Mesenchymal stem cell (in vitro differentiated cells and primary cell): Measurements from ENCODE around the gene KCNAB2.
"Not testable (repeated sequence)": the region's sequence is repeated elsewhere in the genome, so short reads cannot be mapped to it uniquely, and the experiment has no call there.

Source experiments
- DNase-seq: peaks from one replicate; pipeline ENCODE4 v3.0.0-alpha.2; 2013
- H2AFZ ChIP-seq: one replicate; pipeline ENCODE4 v1.6.1; 2013; ENCODE audit warnings: low read depth, mild to moderate bottlenecking, control low read depth, inconsistent platforms, low read length, moderate library complexity
- H2AK5ac ChIP-seq: 2 replicates; pipeline ENCODE4 v1.6.1; 2013; ENCODE audit warnings: low read length, moderate library complexity, mild to moderate bottlenecking, inconsistent platforms; ENCODE audit not compliant: severe bottlenecking
- H2BK120ac ChIP-seq: one replicate; pipeline ENCODE4 v1.6.1; 2013; ENCODE audit warnings: low read depth, mild to moderate bottlenecking, inconsistent platforms, low read length, moderate library complexity
- H2BK12ac ChIP-seq, 2 experiments: one replicate each; pipeline ENCODE4 v1.6.1; 2013; ENCODE audit warnings: inconsistent platforms in 2 of 2, low read length in 2 of 2, mild to moderate bottlenecking in 2 of 2, moderate library complexity in 2 of 2, control low read depth in 1 of 2
- H2BK15ac ChIP-seq: one replicate; pipeline ENCODE4 v1.6.1; 2013; ENCODE audit warnings: mild to moderate bottlenecking, low read depth, inconsistent platforms; ENCODE audit not compliant: poor library complexity, severe bottlenecking
- H2BK5ac ChIP-seq: 2 replicates; pipeline ENCODE4 v1.6.1; 2013; ENCODE audit warnings: low read depth, mild to moderate bottlenecking, low read length, control low read depth, inconsistent platforms; ENCODE audit not compliant: poor library complexity, severe bottlenecking
- H3K14ac ChIP-seq, 2 experiments: one replicate each; pipeline ENCODE4 v1.6.1; 2013; ENCODE audit warnings: inconsistent platforms in 2 of 2, low read length in 2 of 2, control low read depth in 1 of 2, mild to moderate bottlenecking in 1 of 2, moderate library complexity in 1 of 2
- H3K18ac ChIP-seq, 2 experiments: one replicate each; pipeline ENCODE4 v1.6.1; 2013; ENCODE audit warnings: inconsistent platforms in 2 of 2, low read length in 2 of 2, control low read depth in 1 of 2, low read depth in 1 of 2, mild to moderate bottlenecking in 1 of 2
- H3K23ac ChIP-seq, 2 experiments: one replicate each; pipeline ENCODE4 v1.6.1; 2013; ENCODE audit warnings: inconsistent platforms in 2 of 2, low read length in 2 of 2, mild to moderate bottlenecking in 2 of 2, moderate library complexity in 2 of 2, control low read depth in 1 of 2
- H3K27ac ChIP-seq: 2 replicates; pipeline ENCODE4 v1.5.1; 2013; ENCODE audit warnings: mild to moderate bottlenecking, moderate library complexity, low read length, control low read depth, inconsistent platforms; ENCODE audit not compliant: poor library complexity, severe bottlenecking
- H3K27me3 ChIP-seq, 2 experiments: 2 replicates each; pipeline versions ENCODE4 v1.6.1 to v1.7.0; 2013; ENCODE audit warnings: low read length in 2 of 2, mild to moderate bottlenecking in 2 of 2, moderate library complexity in 2 of 2, control low read depth in 1 of 2, inconsistent platforms in 1 of 2; ENCODE audit not compliant: control insufficient read depth in 1 of 2, insufficient read depth in 1 of 2
- H3K36me3 ChIP-seq, 2 experiments: 2 replicates each; pipeline versions ENCODE4 v1.6.1 to v1.7.0; 2013; ENCODE audit warnings: low read length in 2 of 2, control low read depth in 1 of 2, inconsistent platforms in 1 of 2, low read depth in 1 of 2, mild to moderate bottlenecking in 1 of 2; ENCODE audit not compliant: insufficient read depth in 2 of 2, control insufficient read depth in 1 of 2
- H3K4ac ChIP-seq, 2 experiments: one replicate each; pipeline ENCODE4 v1.6.1; 2013; ENCODE audit warnings: inconsistent platforms in 2 of 2, low read length in 2 of 2, mild to moderate bottlenecking in 2 of 2, moderate library complexity in 2 of 2, control low read depth in 1 of 2, low read depth in 1 of 2
- H3K4me1 ChIP-seq: 2 replicates; pipeline ENCODE4 v1.6.1; 2013; ENCODE audit warnings: low read depth, low read length, control low read depth; ENCODE audit not compliant: control insufficient read depth, insufficient read depth
- H3K4me2 ChIP-seq: 2 replicates; pipeline ENCODE4 v1.6.1; 2013; ENCODE audit warnings: low read length, mild to moderate bottlenecking, inconsistent platforms; ENCODE audit not compliant: poor library complexity, severe bottlenecking
- H3K4me3 ChIP-seq, 2 experiments: 2 replicates each; pipeline versions ENCODE4 v1.5.1 to v1.7.0; 2013; ENCODE audit warnings: low read length in 2 of 2, mild to moderate bottlenecking in 2 of 2, control low read depth in 1 of 2, low read depth in 1 of 2; ENCODE audit not compliant: insufficient read depth in 1 of 2
- H3K79me1 ChIP-seq: replicated peaks from 2 replicates; pipeline ENCODE4 v1.6.1; 2013; ENCODE audit warnings: mild to moderate bottlenecking, control low read depth, low read length, inconsistent platforms; ENCODE audit not compliant: poor library complexity, severe bottlenecking
- H3K9ac ChIP-seq: 2 replicates; pipeline ENCODE4 v1.7.0; 2013; ENCODE audit warnings: mild to moderate bottlenecking, low read length, moderate library complexity
- H3K9me3 ChIP-seq: 2 replicates; pipeline ENCODE4 v1.7.0; 2013; ENCODE audit warnings: mild to moderate bottlenecking, low read length; ENCODE audit not compliant: control insufficient read depth
- H4K8ac ChIP-seq: one replicate; pipeline ENCODE4 v1.6.1; 2013; ENCODE audit warnings: inconsistent platforms, mild to moderate bottlenecking, low read length, moderate library complexity
- H4K91ac ChIP-seq: one replicate; pipeline ENCODE4 v1.6.1; 2013; ENCODE audit warnings: mild to moderate bottlenecking, low read length, inconsistent platforms
- WGBS: methylation state at CpG from one replicate; pipeline ENCODE4 v1.1.7; 2013; ENCODE audit warnings: mixed read lengths; 5-methylcytosine and 5-hydroxymethylcytosine counted together

The KCNAB2 gene

GRCh38 chr1:6074192-6074901 is 28.7 kb downstream of the KCNAB2 start:
- H4K91ac ChIP-seq: no peak overlapping the region
- no peak overlapping the region for H3K4me2 ChIP-seq
- no peak overlapping the region for H3K4me3 ChIP-seq
- no peak overlapping the region for H3K4ac ChIP-seq
- no peak overlapping the region for H3K18ac ChIP-seq
- no peaks in the 10 kb centered on the region for H3K36me3 ChIP-seq
- no peak overlapping the region for H2AK5ac ChIP-seq
- no peak overlapping the region for H3K14ac ChIP-seq
- H3K9ac ChIP-seq: no peak overlapping the region
- H3K4me1 ChIP-seq: no peaks in the 10 kb centered on the region
- H3K9me3 ChIP-seq: no peaks in the 10 kb centered on the region
- H2BK12ac ChIP-seq: no peak overlapping the region
- DNase-seq: no peak
- H3K27me3 ChIP-seq: peaks cover 10 to 12% of the 10 kb centered on the region in 2 experiments
- H4K8ac ChIP-seq: no peak overlapping the region
- no peak overlapping the region for H3K23ac ChIP-seq
- H2BK120ac ChIP-seq: no peak overlapping the region
- H2BK15ac ChIP-seq: no peak overlapping the region
- H2BK5ac ChIP-seq: no peak overlapping the region
- WGBS: 95% methylated on average over 21 of the region's 21 CpGs
- no peak overlapping the region for H3K27ac ChIP-seq
- H2AFZ ChIP-seq: no peak overlapping the region
- no peaks in the 10 kb centered on the region for H3K79me1 ChIP-seq

GRCh38 chr1:6075748-6076147 is 30.1 kb downstream of the KCNAB2 start:
- no peak overlapping the region for H3K27ac ChIP-seq
- H3K36me3 ChIP-seq: no peaks in the 10 kb centered on the region
- H2BK12ac ChIP-seq: no peak overlapping the region
- no peak overlapping the region for H2BK5ac ChIP-seq
- H3K4ac ChIP-seq: no peak overlapping the region
- H3K14ac ChIP-seq: no peak overlapping the region
- peaks cover 13 to 16% of the 10 kb centered on the region in 2 experiments for H3K27me3 ChIP-seq
- no peak overlapping the region for H2AK5ac ChIP-seq
- no peak overlapping the region for H2BK15ac ChIP-seq
- H3K79me1 ChIP-seq: no peaks in the 10 kb centered on the region
- H3K23ac ChIP-seq: no peak overlapping the region
- no peak overlapping the region for H3K4me3 ChIP-seq
- H3K9me3 ChIP-seq: no peaks in the 10 kb centered on the region
- H3K9ac ChIP-seq: no peak overlapping the region
- 83% methylated on average over 3 of the region's 3 CpGs for WGBS
- H3K18ac ChIP-seq: no peak overlapping the region
- H4K8ac ChIP-seq: no peak overlapping the region
- no peak overlapping the region for H3K4me2 ChIP-seq
- H2AFZ ChIP-seq: no peak overlapping the region
- no peak overlapping the region for H4K91ac ChIP-seq
- H3K4me1 ChIP-seq: no peaks in the 10 kb centered on the region
- peak; percentile 1 for DNase-seq
- no peak overlapping the region for H2BK120ac ChIP-seq

GRCh38 chr1:6077061-6077460 is 31.4 kb downstream of the KCNAB2 start:
- not testable (repeated sequence) for H3K14ac ChIP-seq, H4K8ac ChIP-seq, H3K36me3 ChIP-seq, H3K79me1 ChIP-seq, H2AFZ ChIP-seq, H2BK12ac ChIP-seq, H3K4me3 ChIP-seq, H2BK5ac ChIP-seq, H3K4me2 ChIP-seq, H2BK120ac ChIP-seq, H3K4me1 ChIP-seq, H4K91ac ChIP-seq, H3K9me3 ChIP-seq, H2AK5ac ChIP-seq, DNase-seq, H3K4ac ChIP-seq, H3K27ac ChIP-seq, H3K23ac ChIP-seq, H3K18ac ChIP-seq, H3K9ac ChIP-seq, H2BK15ac ChIP-seq
- H3K27me3 ChIP-seq: peaks cover 8 to 22% of the 10 kb centered on the region in 2 experiments
- 94% methylated on average over 8 of the region's 8 CpGs for WGBS

- no peak overlapping the region for H3K23ac ChIP-seq
- H3K4ac ChIP-seq: no peak overlapping the region
- no peak overlapping the region for H3K27ac ChIP-seq
- no peak overlapping the region for H2BK12ac ChIP-seq
- no peaks in the 10 kb centered on the region for H3K36me3 ChIP-seq
- H3K79me1 ChIP-seq: no peaks in the 10 kb centered on the region
- peak overlapping the region; percentile 46 for H4K91ac ChIP-seq
- no peak overlapping the region for H2AFZ ChIP-seq
- H3K9ac ChIP-seq: no peak overlapping the region
- peaks cover 8 to 22% of the 10 kb centered on the region in 2 experiments for H3K27me3 ChIP-seq
- H3K4me2 ChIP-seq: no peak overlapping the region
- H2AK5ac ChIP-seq: no peak overlapping the region
- no peak overlapping the region for H2BK120ac ChIP-seq
- H3K9me3 ChIP-seq: no peaks in the 10 kb centered on the region
- no peak overlapping the region for H4K8ac ChIP-seq
- no peak overlapping the region for H3K14ac ChIP-seq
- DNase-seq: no peak
- H2BK5ac ChIP-seq: no peak overlapping the region
- 73% methylated on average over 12 of the region's 19 CpGs for WGBS
- no peak overlapping the region for H3K4me3 ChIP-seq
- H2BK15ac ChIP-seq: no peak overlapping the region
- no peaks in the 10 kb centered on the region for H3K4me1 ChIP-seq
- H3K18ac ChIP-seq: no peak overlapping the region
Measured at GRCh38 chr1:6077506-6077905, 31.8 kb downstream of the KCNAB2 start.
